Activated CD4-positive, alpha-beta memory T cell treated with anti-CD3 and anti-CD28 coated beads, Interleukin-2, amount 10 ng/mL, durations not matched to agents 7 days and 5 days (primary cell): Measurements from ENCODE around the gene POLR2I. TPM values are rescaled to one million over a fixed set of nuclear protein-coding genes. Genes with fewer than 3 reads are reported as not detected.
A peak's percentile ranks its signal among the peaks of the same experiment; 100 is the strongest.

ENCODE experiments used
- CTCF ChIA-PET: fragments of 350-600 bp; sonication (Branson Sonifier 250); formaldehyde crosslinking; loops from one replicate; lab custom pipeline; 2021; ENCODE audit warnings: antibody characterized with exemption, inconsistent platforms; lab: Charles Lee
- POLR2A ChIA-PET: fragments of 350-600 bp; sonication (Branson Sonifier 250); formaldehyde crosslinking; loops from one replicate; lab custom pipeline; 2021; ENCODE audit warnings: antibody characterized with exemption; lab: Charles Lee
- DNase-seq: peaks from one replicate; pipeline ENCODE4 v3.0.0-alpha.2; 2020
- H3K27ac Mint-ChIP-seq: one replicate; pipeline ENCODE4 v1.8.0; 2021; ENCODE audit warnings: mild to moderate bottlenecking, mixed read lengths
- H3K27me3 Mint-ChIP-seq: one replicate; pipeline ENCODE4 v1.8.0; 2021; ENCODE audit warnings: mixed read lengths
- H3K36me3 Mint-ChIP-seq: one replicate; pipeline ENCODE4 v1.8.0; 2021; ENCODE audit warnings: low read depth, mixed read lengths
- H3K4me1 Mint-ChIP-seq: one replicate; pipeline ENCODE4 v1.8.0; 2021; ENCODE audit warnings: mixed read lengths
- H3K4me3 Mint-ChIP-seq: one replicate; pipeline ENCODE4 v1.8.0; 2021; ENCODE audit warnings: mild to moderate bottlenecking, mixed read lengths
- H3K9me3 Mint-ChIP-seq: one replicate; pipeline ENCODE4 v1.8.0; 2021; ENCODE audit warnings: mixed read lengths
- total RNA-seq, 2 experiments: library from RNA; stranded (reverse); gene quantifications; one replicate each; pipeline ENCODE4 v1.2.3, GENCODE V29; 2021

POLR2I gene
- total RNA-seq, 2 experiments from 2014 or later, result 47.3 to 57.4 TPM

DNA sequence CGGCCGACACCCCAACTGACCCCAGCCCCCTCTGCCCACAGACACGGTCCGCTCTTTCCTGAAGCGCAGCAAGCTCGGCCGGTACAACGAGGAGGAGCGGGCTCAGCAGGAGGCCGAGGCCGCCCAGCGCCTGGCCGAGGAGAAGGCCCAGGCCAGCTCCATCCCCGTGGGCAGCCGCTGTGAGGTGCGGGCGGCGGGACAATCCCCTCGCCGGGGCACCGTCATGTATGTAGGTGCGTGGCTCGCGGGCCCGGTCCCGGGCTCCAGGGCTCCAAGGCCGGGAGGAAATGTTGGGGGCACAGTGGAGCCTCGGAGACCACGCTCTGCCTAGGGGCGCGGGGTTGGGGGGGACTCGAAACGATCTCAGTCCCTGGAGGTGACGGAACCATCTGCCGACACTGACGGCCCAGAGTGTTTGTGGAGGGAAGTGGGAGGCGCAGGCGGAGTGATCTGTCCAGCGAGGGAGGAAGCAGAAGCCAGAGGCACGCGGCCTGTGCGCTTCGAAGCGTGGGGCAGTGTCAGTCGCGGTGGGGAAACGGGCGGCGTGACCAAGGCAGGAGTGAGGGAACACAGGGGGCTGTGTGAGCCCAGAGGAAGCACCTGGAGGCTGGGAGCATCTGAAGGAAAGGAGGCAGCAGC is 6.9 kb upstream of the POLR2I start:
- Mint-ChIP-seq H3K27ac (no peak overlapping the region), H3K4me1 (peaks cover 32% of the 10 kb centered on the region), H3K36me3 (peaks cover 52% of the 10 kb centered on the region)

DNA sequence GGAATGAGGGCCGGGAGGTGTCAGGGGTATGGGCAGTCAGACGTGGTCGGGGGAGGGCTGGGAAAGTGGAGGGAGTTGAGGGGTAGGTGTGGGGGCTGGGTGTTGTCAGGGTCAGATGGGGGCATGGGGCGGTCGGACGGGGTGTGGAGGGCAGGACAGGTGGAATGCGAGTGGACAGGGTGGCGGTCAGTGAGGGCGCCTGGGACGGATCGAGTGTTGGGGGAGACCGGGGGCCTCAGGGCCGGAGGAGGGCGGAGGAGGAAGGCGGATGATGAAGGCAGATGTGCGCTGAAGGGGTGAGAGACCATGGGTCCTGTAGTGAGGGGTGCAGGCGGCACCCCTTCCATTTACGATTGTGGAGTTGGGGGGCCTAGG is 6.3 kb upstream of the POLR2I start:
- Mint-ChIP-seq H3K4me3 (no peak overlapping the region), H3K36me3 (peaks cover 55% of the 10 kb centered on the region), H3K9me3 (no peaks in the 10 kb centered on the region), H3K27ac (no peak overlapping the region), H3K27me3 (no peaks in the 10 kb centered on the region), H3K4me1 (peaks cover 38% of the 10 kb centered on the region)
- DNase-seq, result no peak
- ChIA-PET CTCF (no interaction called here), POLR2A (interaction anchor here (1.0 kb wide), 1 partner anchor 23 kb away, joined by 4 read pairs; no protein-coding TSS in a partner anchor)

More for the DNA sequence above, 6.9 kb upstream of the POLR2I start:
- Mint-ChIP-seq H3K9me3 (no peaks in the 10 kb centered on the region), H3K27me3 (no peaks in the 10 kb centered on the region), H3K4me3 (no peak overlapping the region)
- DNase-seq, result no peak
- CTCF ChIA-PET, result no interaction called here
- POLR2A ChIA-PET, result interaction anchor here (1.0 kb wide), 1 partner anchor 24 kb away, joined by 4 read pairs; no protein-coding TSS in a partner anchor

- H3K4me1 Mint-ChIP-seq, result peaks cover 33% of the 10 kb centered on the region
- peaks cover 49% of the 10 kb centered on the region for H3K36me3 Mint-ChIP-seq
- ChIA-PET POLR2A (no interaction called here), CTCF (no interaction called here)
- H3K4me3 Mint-ChIP-seq, result no peak overlapping the region
- no peaks in the 10 kb centered on the region for H3K27me3 Mint-ChIP-seq
- no peak for DNase-seq
- no peak overlapping the region for H3K27ac Mint-ChIP-seq
- no peaks in the 10 kb centered on the region for H3K9me3 Mint-ChIP-seq
Measured at GRCh38 chr19:36120092-36120983, 5.7 kb upstream of the POLR2I start.

DNA sequence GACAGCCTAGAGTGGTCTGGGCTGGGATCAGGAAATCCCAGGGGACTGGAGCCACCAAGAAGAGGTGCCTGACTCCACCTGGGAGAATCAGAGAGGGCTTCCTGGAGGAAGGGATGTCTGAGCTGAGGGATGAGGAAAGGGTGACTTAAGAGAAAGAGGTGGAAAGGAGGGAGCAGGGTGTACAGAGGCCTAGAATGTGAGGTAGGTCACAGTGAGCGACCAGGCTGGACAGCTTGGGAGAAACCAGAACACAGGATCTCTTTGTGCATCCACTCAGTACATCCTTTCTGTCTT is 1.6 kb upstream of the POLR2I start:
- Mint-ChIP-seq H3K27ac (peak overlapping the region; percentile 95), H3K4me3 (peak overlapping the region; percentile 92), H3K36me3 (peaks cover 49% of the 10 kb centered on the region), H3K9me3 (no peaks in the 10 kb centered on the region), H3K4me1 (peaks cover 51% of the 10 kb centered on the region), H3K27me3 (no peaks in the 10 kb centered on the region)
- POLR2A ChIA-PET, result interaction anchor here (1.0 to 6.2 kb wide), 10 partner anchors 8 to 734 kb away, joined by 3 to 37 read pairs (median 8); partner anchors contain the start of genes ALKBH6, CAPNS1, ZNF146 and ZNF345
- no peak for DNase-seq
- CTCF ChIA-PET, result interaction anchor here (1.0 to 1.7 kb wide), 3 partner anchors 12 to 53 kb away, joined by 3 to 6 read pairs (median 4); no protein-coding TSS in a partner anchor

- peak; percentile 90 for DNase-seq
- Mint-ChIP-seq H3K27me3 (no peaks in the 10 kb centered on the region), H3K4me3 (peak within 1 kb of the TSS; percentile 92), H3K9me3 (no peaks in the 10 kb centered on the region), H3K36me3 (peaks cover 49% of the 10 kb centered on the region), H3K27ac (peak within 1 kb of the TSS; percentile 95), H3K4me1 (peaks cover 51% of the 10 kb centered on the region)
- ChIA-PET POLR2A (interaction anchor here (0.7 to 6.2 kb wide), 21 partner anchors 9 to 734 kb away, joined by 3 to 37 read pairs (median 4); partner anchors contain the start of genes ALKBH6, CAPNS1, THAP8 and WDR62), CTCF (interaction anchor here (0.7 to 2.1 kb wide), 7 partner anchors 12 to 100 kb away, joined by 3 to 23 read pairs (median 4); no protein-coding TSS in a partner anchor)
Measured at GRCh38 chr19:36115453-36116343, 1.0 kb upstream of the POLR2I start, which contains the start of gene TBCB. TBCB (plus strand) TSS chr19:36115468; CDS start chr19:36115561, 93 bp downstream.

- H3K36me3 Mint-ChIP-seq, result peaks cover 38% of the 10 kb centered on the region
- CTCF ChIA-PET, result interaction anchor here (2.1 kb wide), 1 partner anchor 13 kb away, joined by 23 read pairs; no protein-coding TSS in a partner anchor
- DNase-seq, result peak; percentile 37
- no peaks in the 10 kb centered on the region for H3K27me3 Mint-ChIP-seq
- POLR2A ChIA-PET, result interaction anchor here (0.6 to 6.2 kb wide), 9 partner anchors 11 to 1792 kb away, joined by 3 to 37 read pairs (median 9); partner anchors contain the start of genes CAPNS1, THAP8, WDR62 and WDR87
- H3K4me3 Mint-ChIP-seq, result peak overlapping the region; percentile 92
- peaks cover 44% of the 10 kb centered on the region for H3K4me1 Mint-ChIP-seq
- H3K27ac Mint-ChIP-seq, result peak overlapping the region; percentile 95
- H3K9me3 Mint-ChIP-seq, result no peaks in the 10 kb centered on the region
Measured at GRCh38 chr19:36113894-36114720, 568 bp downstream of the POLR2I start.

DNA sequence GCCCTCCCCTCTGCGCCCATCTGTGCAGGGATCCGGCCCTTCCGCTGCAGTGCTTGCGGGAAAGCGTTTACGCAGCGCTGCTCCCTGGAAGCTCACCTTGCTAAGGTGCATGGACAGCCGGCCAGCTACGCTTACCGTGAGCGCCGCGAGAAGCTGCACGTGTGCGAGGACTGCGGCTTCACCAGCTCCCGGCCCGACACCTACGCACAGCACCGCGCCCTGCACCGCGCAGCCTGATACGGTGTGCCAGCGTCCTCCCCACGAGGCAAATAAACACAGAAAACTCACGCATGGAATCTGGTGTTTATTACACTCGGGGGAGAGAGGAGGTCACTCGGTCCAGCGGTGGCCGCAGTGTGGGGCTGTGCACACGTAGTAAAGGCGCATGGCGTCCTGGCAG is 1.2 kb downstream of the POLR2I start:
- no peaks in the 10 kb centered on the region for H3K9me3 Mint-ChIP-seq
- H3K36me3 Mint-ChIP-seq, result peaks cover 33% of the 10 kb centered on the region
- peaks cover 41% of the 10 kb centered on the region for H3K4me1 Mint-ChIP-seq
- H3K4me3 Mint-ChIP-seq, result peak overlapping the region; percentile 92
- H3K27me3 Mint-ChIP-seq, result no peaks in the 10 kb centered on the region
- DNase-seq, result no peak
- CTCF ChIA-PET, result interaction anchor here (2.1 kb wide), 1 partner anchor 14 kb away, joined by 23 read pairs; no protein-coding TSS in a partner anchor
- POLR2A ChIA-PET, result interaction anchor here (0.6 to 6.2 kb wide), 3 partner anchors 14 to 1793 kb away, joined by 3 to 37 read pairs (median 4); partner anchors contain the start of genes CAPNS1 and WDR87
- no peak overlapping the region for H3K27ac Mint-ChIP-seq

DNA sequence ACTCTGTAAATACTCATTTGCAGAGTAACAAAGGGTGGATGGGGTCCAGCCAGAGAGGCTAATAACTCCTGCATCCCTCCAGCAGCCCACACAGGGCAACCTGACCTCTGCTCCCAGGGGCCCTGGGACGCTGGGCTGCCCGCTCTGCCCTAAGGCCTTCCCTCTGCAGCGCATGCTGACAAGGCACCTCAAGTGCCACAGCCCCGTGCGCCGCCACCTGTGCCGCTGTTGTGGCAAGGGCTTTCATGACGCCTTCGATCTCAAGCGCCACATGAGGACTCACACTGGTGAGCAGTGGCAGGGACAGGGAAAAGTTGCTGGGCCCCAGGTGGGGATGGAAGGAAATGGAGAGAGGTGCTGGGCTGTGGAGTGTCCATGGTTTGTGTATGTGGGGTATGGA is 2.0 kb downstream of the POLR2I start:
- DNase-seq, result no peak

DNA sequence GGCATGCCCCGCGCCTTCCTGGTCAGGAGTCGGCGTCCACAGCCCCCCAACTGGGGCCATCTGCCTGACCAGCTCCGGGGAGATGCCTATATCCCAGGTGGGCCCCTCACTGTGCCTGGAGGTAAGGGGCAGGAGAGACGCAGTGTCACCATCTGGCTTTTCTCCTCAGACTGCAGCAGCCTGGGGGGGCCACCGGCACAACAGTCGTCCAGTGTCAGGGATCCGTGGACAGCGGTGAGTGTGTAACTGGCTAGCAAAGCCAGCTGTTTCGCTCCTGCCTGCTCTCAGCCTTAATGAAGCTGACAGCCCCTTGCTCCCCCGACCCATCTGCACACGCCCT is 3.5 kb downstream of the POLR2I start:
- ChIA-PET CTCF (no interaction called here), POLR2A (no interaction called here)
- Mint-ChIP-seq H3K27ac (no peak overlapping the region), H3K27me3 (no peaks in the 10 kb centered on the region), H3K4me3 (no peak overlapping the region), H3K4me1 (peaks cover 21% of the 10 kb centered on the region), H3K9me3 (no peaks in the 10 kb centered on the region), H3K36me3 (peaks cover 27% of the 10 kb centered on the region)
- DNase-seq, result no peak

More for the DNA sequence above, 2.0 kb downstream of the POLR2I start:
- Mint-ChIP-seq H3K4me3 (peak overlapping the region; percentile 92), H3K4me1 (peaks cover 34% of the 10 kb centered on the region), H3K27me3 (no peaks in the 10 kb centered on the region), H3K36me3 (peaks cover 28% of the 10 kb centered on the region), H3K9me3 (no peaks in the 10 kb centered on the region), H3K27ac (peak overlapping the region; percentile 60)
- CTCF ChIA-PET, result no interaction called here
- POLR2A ChIA-PET, result interaction anchor here (1.2 kb wide), 1 partner anchor 27 kb away, joined by 3 read pairs; the partner anchor contains the start of gene CAPNS1

DNA sequence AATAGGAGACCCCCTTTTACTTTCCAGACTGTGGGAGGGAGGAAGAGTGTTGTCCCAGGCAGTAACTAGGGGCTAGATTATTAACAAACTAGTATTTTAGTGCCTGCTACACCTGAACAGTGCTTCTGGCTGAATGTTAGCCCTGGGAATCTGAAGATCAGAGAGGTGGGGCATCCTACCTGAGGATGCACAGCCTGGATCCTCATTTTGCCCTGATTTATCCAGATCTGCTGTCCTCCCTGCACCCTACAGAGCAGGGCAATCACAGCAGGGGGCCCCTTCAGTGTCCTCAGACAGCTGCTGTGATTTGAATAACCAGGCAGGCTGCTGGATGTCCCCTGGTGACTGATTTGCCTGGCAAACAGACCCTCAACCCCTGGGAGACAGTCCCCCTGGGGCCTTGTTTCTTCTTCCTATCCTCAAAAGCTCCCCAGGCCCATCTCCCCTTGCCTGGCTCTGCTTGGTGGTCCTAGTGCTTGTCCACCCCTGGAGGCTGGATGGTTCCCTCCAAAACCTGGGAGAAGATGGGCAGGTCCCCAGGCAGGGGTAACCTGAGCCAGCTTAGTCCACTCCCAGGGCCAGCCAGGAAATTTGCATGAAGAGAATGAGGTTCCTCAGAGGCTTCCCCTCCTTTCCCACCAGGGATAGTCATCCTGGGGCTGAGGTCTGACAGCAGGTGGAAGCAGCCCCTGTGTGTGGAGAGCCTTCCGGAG is 4.0 kb downstream of the POLR2I start, which contains the start of gene OVOL3:
Gene OVOL3 (plus strand): TSS at position 657 of the 713 bp plus-strand sequence. CDS start 60 bp downstream, outside the sequence.
- H3K27ac Mint-ChIP-seq, result no peak within 1 kb of the TSS
- no peak for DNase-seq
- CTCF ChIA-PET, result interaction anchor here (1.2 kb wide), 1 partner anchor 17 kb away, joined by 3 read pairs; no protein-coding TSS in a partner anchor

GRCh38 chr19:36108684-36109083 is 6.0 kb downstream of the POLR2I start:
- H3K27ac Mint-ChIP-seq, result no peak overlapping the region
- H3K4me1 Mint-ChIP-seq, result peaks cover 8% of the 10 kb centered on the region
- H3K9me3 Mint-ChIP-seq, result no peaks in the 10 kb centered on the region
- no peak overlapping the region for H3K4me3 Mint-ChIP-seq
- no peaks in the 10 kb centered on the region for H3K27me3 Mint-ChIP-seq
- DNase-seq, result no peak
- POLR2A ChIA-PET, result no interaction called here
- CTCF ChIA-PET, result no interaction called here
- peaks cover 28% of the 10 kb centered on the region for H3K36me3 Mint-ChIP-seq

More for the DNA sequence above, 4.0 kb downstream of the POLR2I start, which contains the start of gene OVOL3:
- H3K36me3 Mint-ChIP-seq, result peaks cover 27% of the 10 kb centered on the region
- POLR2A ChIA-PET, result no interaction called here
- no peaks in the 10 kb centered on the region for H3K27me3 Mint-ChIP-seq
- H3K9me3 Mint-ChIP-seq, result no peaks in the 10 kb centered on the region
- H3K4me1 Mint-ChIP-seq, result peaks cover 18% of the 10 kb centered on the region
- no peak within 1 kb of the TSS for H3K4me3 Mint-ChIP-seq
